ENCODE measurements around the gene MISP3.
A peak's percentile ranks its signal among the peaks of the same experiment; 100 is the strongest.

Gene MISP3

GRCh38 chr19:14054099-14054498, 18.5 kb upstream of the MISP3 start:
- DNase-seq, result no peak

- no peak for DNase-seq
Observed at GRCh38 chr19:14054721-14055120, 17.9 kb upstream of the MISP3 start.

GRCh38 chr19:14055396-14055795, 17.2 kb upstream of the MISP3 start:
- no peak for DNase-seq

- DNase-seq, result no peak
Observed at GRCh38 chr19:14056069-14056666, 16.4 kb upstream of the MISP3 start.

GRCh38 chr19:14056741-14057356, 15.7 kb upstream of the MISP3 start:
- no peak for DNase-seq

- DNase-seq, result no peak
Observed at GRCh38 chr19:14058182-14059092, 14.1 kb upstream of the MISP3 start.

- no peak for DNase-seq
Observed at GRCh38 chr19:14059093-14059480, 13.5 kb upstream of the MISP3 start.

GRCh38 chr19:14059652-14060155, 12.9 kb upstream of the MISP3 start:
- no peak for DNase-seq

- DNase-seq, result no peak
Observed at GRCh38 chr19:14061081-14061749, 11.4 kb upstream of the MISP3 start.

- DNase-seq, result no peak
Observed at GRCh38 chr19:14061751-14062557, 10.6 kb upstream of the MISP3 start, which contains the start of gene PALM3. TSS of gene PALM3 (minus strand) at chr19:14062076. CDS start at chr19:14061980, 96 bp downstream.

GRCh38 chr19:14062558-14062855, 10.1 kb upstream of the MISP3 start:
- no peak for DNase-seq

- DNase-seq, result no peak
Observed at GRCh38 chr19:14063105-14063504, 9.5 kb upstream of the MISP3 start.

- DNase-seq, result no peak
Observed at GRCh38 chr19:14066134-14066533, 6.5 kb upstream of the MISP3 start.

- DNase-seq, result no peak
Observed at GRCh38 chr19:14070268-14071050, 2.1 kb upstream of the MISP3 start.

- DNase-seq, result no peak
Observed at GRCh38 chr19:14073261-14073924, 807 bp downstream of the MISP3 start.

GRCh38 chr19:14073925-14074838, 1.6 kb downstream of the MISP3 start:
- DNase-seq, result no peak

GRCh38 chr19:14078411-14078810, 5.8 kb downstream of the MISP3 start:
- DNase-seq, result no peak

GRCh38 chr19:14080887-14081796, 8.6 kb downstream of the MISP3 start:
- DNase-seq, result peak; percentile 98

Measured in NCI-H524 treated with DMSO at 0.1 percent for 48 hours (cell line).